Heart left ventricle (tissue), 16 donors: ENCODE data around the gene RGL1. TPM values are rescaled to one million over a fixed set of nuclear protein-coding genes. Genes with fewer than 3 reads are reported as not detected.
A peak's percentile ranks its signal among the peaks of the same experiment; 100 is the strongest.

ENCODE experiments used
- ATAC-seq, 4 donors: fragments of 200-7000 bp; cut with Tn5 transposase; one replicate each; pipeline ENCODE4 v1.9.1; 2020 to 2022; ENCODE audit warnings: moderate library complexity in 4 of 4, mild to moderate bottlenecking in 3 of 4, moderate number of reproducible peaks in 1 of 4
- DNase-seq, 5 donors: peaks; one replicate each; pipeline ENCODE4 v3.0.0-alpha.2; 2020
- H3K27ac ChIP-seq, 12 donors: fragments of 200-600 bp; sonication (generic) in 4 of 12; one replicate each; pipeline versions ENCODE4 v1.5.0 to v1.8.0; 2016 to 2022; ENCODE audit warnings: mild to moderate bottlenecking in 2 of 12
- H3K27me3 ChIP-seq, 9 donors: fragments of 200-600 bp; sonication (generic) in 2 of 9; one replicate each; pipeline versions ENCODE4 v1.5.1 to v1.8.0; 2016 to 2022; ENCODE audit warnings: mild to moderate bottlenecking in 3 of 9
- H3K36me3 ChIP-seq, 9 donors: fragments of 200-600 bp; sonication (generic) in 2 of 9; one replicate each; pipeline versions ENCODE4 v1.5.0 to v1.8.0; 2018 to 2022; ENCODE audit warnings: mild to moderate bottlenecking in 2 of 9
- H3K4me1 ChIP-seq, 12 donors: fragments of 200-600 bp; sonication (generic) in 4 of 12; one replicate each; pipeline versions ENCODE4 v1.5.0 to v1.8.0; 2016 to 2022; ENCODE audit warnings: mild to moderate bottlenecking in 3 of 12
- H3K4me3 ChIP-seq, 12 donors: fragments of 200-600 bp; sonication (generic) in 4 of 12; one replicate each; pipeline versions ENCODE4 v1.5.0 to v1.8.0; 2017 to 2022; ENCODE audit warnings: mild to moderate bottlenecking in 9 of 12, moderate library complexity in 4 of 12
- H3K9me3 ChIP-seq, 12 donors: fragments of 200-600 bp; sonication (generic) in 4 of 12; one replicate each; pipeline versions ENCODE4 v1.5.0 to v1.8.0; 2016 to 2022; ENCODE audit warnings: mild to moderate bottlenecking in 1 of 12
- POLR2A ChIP-seq, 2 donors: fragments of 450-650 bp; IDR thresholded peaks; one replicate each; pipeline ENCODE4 v1.6.1; 2017; ENCODE audit warnings: antibody characterized with exemption in 2 of 2, mild to moderate bottlenecking in 2 of 2, moderate library complexity in 2 of 2
- WGBS, 4 donors: extraction: QIAGEN DNeasy Blood & Tissue Kit in 2 of 4; methylation state at CpG; one replicate each; pipeline versions ENCODE4 v1.1.5 to v1.1.7; 2013 to 2018; 5-methylcytosine and 5-hydroxymethylcytosine counted together
- intact Hi-C, 10 donors: fragments of 100-400 bp; cut with DNase I; formaldehyde crosslinking; loops; one replicate each; pipeline versions ENCODE4 v1.11.1 to v1.14.2; 2022
- polyA plus RNA-seq, 2 donors: library from polyadenylated mRNA; stranded (reverse); fragments of 200-250 nt; gene quantifications; one replicate each; pipeline ENCODE4 v1.2.3, GENCODE V29; 2013
- total RNA-seq, 9 donors: library from RNA; depleted of rRNA in 2 of 9; stranded (reverse); fragments of >200 nt in 2 of 9; fragmentation: NEBNext Ultra II Directional in 3 of 9; extraction: Animal tissue kit (Norgen Biotek cat#: 25700) in 3 of 9; gene quantifications; one replicate each; pipeline versions ENCODE4 v1.1.0 to v1.2.4, GENCODE V29; 2016 to 2023
- TF ChIP-seq, protein P1 (sequence below), 12 donors: fragments of 200-600 bp; sonication (generic) in 4 of 12; IDR thresholded peaks; one replicate each; pipeline versions ENCODE4 v1.5.0 to v1.8.0; 2018 to 2022; ENCODE audit warnings: antibody characterized with exemption in 12 of 12, mild to moderate bottlenecking in 5 of 12
- donor health status: ischemic (EF 13 %, LVEDD 7.1; RV severe dilation, severe dysfunction).
- donor health status: healthy with polysubstance abuse.
- donor health status: DM: no; HTN: yes; CAD: no.
- donor health status: DM: no; HTN: no; CAD: no.
- donor health status: ischemic (EF 25% LVEDD 6.9; RV normal size, moderate dysfunction).
- donor health status: ischemic (EF 25% LVEDD 5.7; RV mildly dilated, moderate dysfunction).
- donor health status: healthy.
- donor health status: DM: yes; HTN: yes; CAD: no.
- donor health status: ischemic (EF 35%, LVEDD 5.7; RV mildly dilated, moderate dysfunction).
- donor health status: nonischemic (EF 11% LVEDD 7.7; RV severe dilation, severe dysfunction).
- donor health status: DM: yes; HTN: yes; CAD: no.
- donor health status: PGD.
- donor health status: ischemic (EF 29% LVEDD 5.4; RV normal size, mild dysfunction).
- donor health status: nonischemic (EF 23%, LVEDD 6.1; RV moderate dilation, normal function).

The RGL1 gene
- total and polyA plus RNA-seq, 11 donors, result 5.6 to 50.6 (median 15.5) TPM

DNA sequence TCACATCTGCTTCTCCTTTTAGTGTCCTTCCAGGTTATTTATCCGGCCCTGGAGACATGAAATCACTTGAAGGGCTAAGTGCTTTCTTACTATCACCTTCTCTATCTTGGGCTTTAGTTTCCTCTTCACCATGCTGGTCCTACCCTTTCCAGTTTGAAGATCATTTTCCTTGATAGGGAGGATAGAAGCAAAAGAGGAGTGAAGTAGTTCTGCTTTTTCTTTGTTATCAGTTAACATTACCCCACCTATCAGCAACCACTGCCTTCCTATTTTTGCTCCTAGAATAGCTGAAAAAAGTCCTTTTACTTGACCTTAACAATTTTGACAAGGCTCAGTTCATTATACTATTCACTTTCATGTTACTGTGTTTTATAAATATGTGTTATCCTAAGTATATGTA lies 19.4 kb downstream of the RGL1 start:
- Histone ChIP-seq H3K36me3 (peaks cover 0 to 7% (median 0%) of the 10 kb centered on the region in 9 donors), H3K4me1 (peaks cover 0 to 68% (median 33%) of the 10 kb centered on the region in 12 donors), H3K4me3 (no peak overlapping the region), H3K27ac (no peak overlapping the region), H3K9me3 (no peaks in the 10 kb centered on the region), H3K27me3 (no peaks in the 10 kb centered on the region)
- DNase-seq, result no peak
- TF ChIP-seq POLR2A (IDR thresholded peaks at IDR 0.05), result no peak
- TF ChIP-seq, protein P1, sequence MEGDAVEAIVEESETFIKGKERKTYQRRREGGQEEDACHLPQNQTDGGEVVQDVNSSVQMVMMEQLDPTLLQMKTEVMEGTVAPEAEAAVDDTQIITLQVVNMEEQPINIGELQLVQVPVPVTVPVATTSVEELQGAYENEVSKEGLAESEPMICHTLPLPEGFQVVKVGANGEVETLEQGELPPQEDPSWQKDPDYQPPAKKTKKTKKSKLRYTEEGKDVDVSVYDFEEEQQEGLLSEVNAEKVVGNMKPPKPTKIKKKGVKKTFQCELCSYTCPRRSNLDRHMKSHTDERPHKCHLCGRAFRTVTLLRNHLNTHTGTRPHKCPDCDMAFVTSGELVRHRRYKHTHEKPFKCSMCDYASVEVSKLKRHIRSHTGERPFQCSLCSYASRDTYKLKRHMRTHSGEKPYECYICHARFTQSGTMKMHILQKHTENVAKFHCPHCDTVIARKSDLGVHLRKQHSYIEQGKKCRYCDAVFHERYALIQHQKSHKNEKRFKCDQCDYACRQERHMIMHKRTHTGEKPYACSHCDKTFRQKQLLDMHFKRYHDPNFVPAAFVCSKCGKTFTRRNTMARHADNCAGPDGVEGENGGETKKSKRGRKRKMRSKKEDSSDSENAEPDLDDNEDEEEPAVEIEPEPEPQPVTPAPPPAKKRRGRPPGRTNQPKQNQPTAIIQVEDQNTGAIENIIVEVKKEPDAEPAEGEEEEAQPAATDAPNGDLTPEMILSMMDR (IDR thresholded peaks at IDR 0.05), result no peak
- intact Hi-C loops, result no loop called here
- no peak for ATAC-seq
- 68 to 80% (median 75%) methylated on average over 1 of the region's 1 CpG for WGBS, 4 donors

DNA sequence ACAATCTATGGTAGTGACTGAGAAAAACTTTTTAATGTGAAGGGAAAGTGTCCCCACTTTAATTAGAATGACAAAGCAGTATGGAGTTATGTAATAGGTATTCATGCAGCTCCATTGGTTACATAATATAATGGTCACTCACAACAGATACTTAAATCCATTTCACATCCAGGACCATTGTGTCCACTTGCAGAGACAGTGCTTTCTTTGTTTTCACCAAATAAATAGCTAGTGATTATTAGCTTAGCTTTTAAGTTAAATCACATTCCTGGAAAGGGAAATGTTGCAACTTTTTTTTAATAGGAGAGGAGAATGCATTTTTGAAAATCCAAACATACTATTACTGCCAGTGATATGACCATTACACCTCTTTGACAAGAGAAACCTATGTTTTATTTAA lies 22.9 kb downstream of the RGL1 start:
- DNase-seq (no peak), ATAC-seq (no peak)
- peaks cover 0 to 7% (median 0%) of the 10 kb centered on the region in 9 donors for H3K36me3 ChIP-seq
- no peak overlapping the region for H3K4me3 ChIP-seq
- no peaks in the 10 kb centered on the region for H3K27me3 ChIP-seq
- H3K4me1 ChIP-seq, result peaks cover 0 to 66% (median 14%) of the 10 kb centered on the region in 12 donors
- no peak for TF ChIP-seq POLR2A (IDR thresholded peaks at IDR 0.05)
- TF ChIP-seq, protein P1 (IDR thresholded peaks at IDR 0.05), result no peak
- no peaks in the 10 kb centered on the region for H3K9me3 ChIP-seq
- peak overlapping the region in 1 of 12 donors; percentile 38 for H3K27ac ChIP-seq
- intact Hi-C loops, result no loop called here

DNA sequence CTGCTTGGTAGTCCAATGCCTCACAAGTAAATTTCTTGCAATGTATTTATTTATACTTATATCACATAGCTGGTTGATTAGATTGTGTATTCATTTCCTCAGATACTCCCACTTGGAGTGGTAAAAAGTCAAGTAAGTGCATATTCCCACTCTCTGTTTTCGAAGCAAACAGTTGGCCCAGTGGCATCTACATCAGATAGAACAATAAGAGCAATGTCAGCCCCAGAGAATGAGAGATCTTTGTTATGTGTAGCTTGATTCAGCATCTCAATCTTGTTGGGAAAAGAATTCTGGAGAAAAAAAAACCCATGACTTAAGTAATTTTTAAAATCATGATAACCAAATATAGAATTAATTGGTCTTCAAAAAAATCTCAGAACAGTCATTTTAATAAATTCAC lies 25.5 kb downstream of the RGL1 start:
- 82 to 91% (median 85%) methylated on average over 1 of the region's 1 CpG for WGBS, 4 donors
- Histone ChIP-seq H3K4me1 (peaks cover 0 to 63% (median 12%) of the 10 kb centered on the region in 12 donors), H3K9me3 (no peaks in the 10 kb centered on the region), H3K4me3 (no peak overlapping the region), H3K36me3 (peaks cover 0 to 7% (median 0%) of the 10 kb centered on the region in 9 donors), H3K27me3 (no peaks in the 10 kb centered on the region), H3K27ac (no peak overlapping the region)
- no peak for DNase-seq
- intact Hi-C loops, result loop anchor here in 1 of 10 donors (5.0 kb wide), 1 partner anchor 47 kb away; no protein-coding TSS in a partner anchor
- ATAC-seq, result no peak
- TF ChIP-seq, protein P1 (IDR thresholded peaks at IDR 0.05), result no peak
- TF ChIP-seq POLR2A (IDR thresholded peaks at IDR 0.05), result no peak

DNA sequence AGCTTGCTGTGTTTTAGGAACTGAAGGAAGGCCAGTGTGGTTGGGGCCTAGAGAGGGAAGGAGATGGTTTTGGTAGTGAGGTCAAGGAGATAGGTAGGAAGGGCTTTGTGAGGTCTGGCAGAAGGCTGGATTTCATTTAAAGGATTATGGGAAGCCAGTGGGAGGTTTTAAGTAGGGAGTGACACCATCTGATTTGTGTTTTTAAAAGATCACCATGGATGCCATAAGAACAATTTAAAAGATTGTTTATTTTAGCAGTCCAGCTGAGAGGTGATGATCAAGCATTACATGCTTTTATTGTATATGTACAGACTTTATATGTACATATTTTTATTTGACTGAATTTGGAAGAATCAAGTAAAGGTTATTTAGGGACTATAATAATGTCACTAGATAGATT lies 26.4 kb downstream of the RGL1 start:
- Histone ChIP-seq H3K36me3 (peaks cover 0 to 7% (median 0%) of the 10 kb centered on the region in 9 donors), H3K4me3 (no peak overlapping the region), H3K9me3 (no peaks in the 10 kb centered on the region), H3K27ac (peak overlapping the region in 1 of 12 donors; percentile 17), H3K4me1 (peaks cover 0 to 67% (median 13%) of the 10 kb centered on the region in 12 donors), H3K27me3 (no peaks in the 10 kb centered on the region)
- TF ChIP-seq, protein P1 (IDR thresholded peaks at IDR 0.05), result no peak
- no peak for TF ChIP-seq POLR2A (IDR thresholded peaks at IDR 0.05)
- no peak for DNase-seq
- intact Hi-C loops, result loop anchor here in 1 of 10 donors (5.0 kb wide), 1 partner anchor 46 kb away; no protein-coding TSS in a partner anchor
- ATAC-seq, result no peak
